HepG2 (cell line): Measurements from ENCODE around the gene TRMT1. TPM values are rescaled to one million over a fixed set of nuclear protein-coding genes. Genes with fewer than 3 reads are reported as not detected.

Source experiments
- ATAC-seq: fragments of 200-7000 bp; cut with Tn5 transposase; 3 replicates; pipeline ENCODE4 v1.9.1; 2020; ENCODE audit warnings: mild to moderate bottlenecking, moderate library complexity
- BruUV-seq: library from RNA; stranded (reverse); fragments of 400-500 nt; replicated peaks from 2 replicates; lab custom pipeline; 2021; lab: Mats Ljungman, UMichigan
- CTCF ChIA-PET: fragments of 300-600 bp; formaldehyde crosslinking; extraction: SDS; loops from one replicate; lab custom pipeline; 2021; ENCODE audit warnings: low total read pairs, inconsistent platforms, low intra/inter-chr PET ratio; lab: Yijun Ruan, JAX
- POLR2A ChIA-PET: fragments of 350-600 bp; sonication (Branson Sonifier 250); formaldehyde crosslinking; loops from one replicate; lab custom pipeline; 2020; ENCODE audit warnings: antibody characterized with exemption, inconsistent platforms; lab: Yijun Ruan, JAX
- DNase-seq: peaks from one replicate; pipeline ENCODE4 v3.0.0-alpha.2; 2015; ENCODE audit warnings: low spot score
- FAIRE-seq: peaks from 3 replicates; lab custom pipeline; 2011; peaks lifted over from hg19 to GRCh38; lab: Jason Lieb, UNC
- H2AFZ ChIP-seq: one replicate; pipeline ENCODE4 v1.6.1; 2011; ENCODE audit warnings: low read length, inconsistent platforms
- H3K27ac ChIP-seq: fragments of 300-600 bp; 3 replicates; pipeline ENCODE4 v1.8.0; 2011; ENCODE audit warnings: mixed run types, mild to moderate bottlenecking, mixed read lengths, low read length, inconsistent platforms; ENCODE audit not compliant: insufficient read depth; ENCODE audit errors: extremely low read length
- H3K27me3 ChIP-seq, 2 experiments: fragments of 200-600 bp in 1 of 2; 2 replicates in 1 of 2; 3 replicates in 1 of 2; pipeline versions ENCODE4 v1.6.0 to v1.8.0; 2011; ENCODE audit warnings: low read length in 2 of 2, mild to moderate bottlenecking in 2 of 2, moderate library complexity in 2 of 2, inconsistent platforms in 1 of 2; ENCODE audit not compliant: insufficient read depth in 2 of 2, control insufficient read depth in 1 of 2
- H3K36me3 ChIP-seq, 2 experiments: fragments of 200-600 bp in 1 of 2; replicated peaks in 1 of 2; 2 replicates in 1 of 2; 3 replicates in 1 of 2; pipeline versions ENCODE4 v1.5.1 to v1.8.0; 2011; ENCODE audit warnings: low read length in 2 of 2, inconsistent platforms in 1 of 2; ENCODE audit not compliant: insufficient read depth in 2 of 2, control insufficient read depth in 1 of 2
- H3K4me1 ChIP-seq: 2 replicates; pipeline ENCODE4 v1.5.1; 2012; ENCODE audit warnings: low read length, inconsistent platforms; ENCODE audit not compliant: insufficient read depth
- H3K4me2 ChIP-seq: 2 replicates; pipeline ENCODE4 v1.6.0; 2011; ENCODE audit warnings: low read depth, low read length, inconsistent platforms
- H3K4me3 ChIP-seq, 3 experiments: fragments of 200-600 bp in 1 of 3; sonication (generic), shearing (Covaris generic) in 1 of 3; replicated peaks in 1 of 3; 2 replicates each; pipeline ENCODE4 v1.5.1; 2011 to 2016; ENCODE audit warnings: low read length in 3 of 3, inconsistent platforms in 2 of 3, low read depth in 2 of 3, mild to moderate bottlenecking in 2 of 3, control low read depth in 1 of 3, mixed read lengths in 1 of 3; ENCODE audit not compliant: insufficient read depth in 1 of 3
- H3K79me2 ChIP-seq: one replicate; pipeline ENCODE4 v1.6.1; 2011; ENCODE audit warnings: low read length, inconsistent platforms; ENCODE audit not compliant: insufficient read depth
- H3K9ac ChIP-seq: 2 replicates; pipeline ENCODE4 v1.6.0; 2011; ENCODE audit warnings: mild to moderate bottlenecking, low read depth, low read length, inconsistent platforms; ENCODE audit not compliant: insufficient read depth
- H3K9me3 ChIP-seq: 2 replicates; pipeline ENCODE4 v1.5.1; 2012; ENCODE audit warnings: mild to moderate bottlenecking, low read length
- H4K20me1 ChIP-seq: 2 replicates; pipeline ENCODE4 v1.6.0; 2011; ENCODE audit warnings: inconsistent platforms, mild to moderate bottlenecking, low read length, moderate library complexity; ENCODE audit not compliant: insufficient read depth
- CREB3 ChIP-seq: sonication (generic); formaldehyde crosslinking; IDR thresholded peaks from 2 replicates; pipeline ENCODE4 v1.5.0; 2020; ENCODE audit warnings: missing genetic modification reagents
- HDAC1 ChIP-seq: sonication (generic); formaldehyde crosslinking; IDR thresholded peaks from 2 replicates; pipeline ENCODE4 v1.5.1; 2020; ENCODE audit warnings: mild to moderate bottlenecking, missing genetic modification reagents
- HDAC2 ChIP-seq: sonication (generic); formaldehyde crosslinking; IDR thresholded peaks from 2 replicates; pipeline ENCODE4 v1.4.0; 2020; ENCODE audit warnings: missing genetic modification reagents
- NCOA2 ChIP-seq: sonication (generic); formaldehyde crosslinking; IDR thresholded peaks from 2 replicates; pipeline ENCODE4 v1.8.0; 2022; ENCODE audit warnings: inconsistent platforms
- PATZ1 ChIP-seq: sonication (generic); formaldehyde crosslinking; IDR thresholded peaks from 2 replicates; pipeline ENCODE4 v1.4.0; 2020; ENCODE audit warnings: missing genetic modification reagents
- SAP130 ChIP-seq: IDR thresholded peaks from 2 replicates; pipeline ENCODE4 v1.6.1; 2016; ENCODE audit warnings: low read depth
- SNAPC2 ChIP-seq: sonication (generic); formaldehyde crosslinking; IDR thresholded peaks from 2 replicates; pipeline ENCODE4 v1.8.1; 2022; ENCODE audit warnings: mild to moderate bottlenecking, missing genetic modification reagents
- YEATS2 ChIP-seq: sonication (generic); formaldehyde crosslinking; IDR thresholded peaks from 2 replicates; pipeline ENCODE4 v1.4.0; 2020; ENCODE audit warnings: missing genetic modification reagents, borderline replicate concordance
- ZBTB38 ChIP-seq: sonication (generic); formaldehyde crosslinking; IDR thresholded peaks from 2 replicates; pipeline ENCODE4 v1.5.1; 2020; ENCODE audit warnings: mild to moderate bottlenecking, missing genetic modification reagents
- ZFP36L1 ChIP-seq: sonication (generic); formaldehyde crosslinking; IDR thresholded peaks from 2 replicates; pipeline ENCODE4 v1.8.0; 2022; ENCODE audit warnings: mild to moderate bottlenecking, missing genetic modification reagents, moderate library complexity
- ZNF12 ChIP-seq: sonication (generic); formaldehyde crosslinking; IDR thresholded peaks from 2 replicates; pipeline ENCODE4 v1.5.0; 2020; ENCODE audit warnings: missing genetic modification reagents
- ZNF510 ChIP-seq: sonication (generic); formaldehyde crosslinking; IDR thresholded peaks from 2 replicates; pipeline ENCODE4 v1.4.0; 2020; ENCODE audit warnings: low read depth, mild to moderate bottlenecking, missing genetic modification reagents
- ZNF746 ChIP-seq: sonication (generic); formaldehyde crosslinking; IDR thresholded peaks from 2 replicates; pipeline ENCODE4 v1.8.0; 2022; ENCODE audit warnings: mild to moderate bottlenecking, missing genetic modification reagents
- WGBS: methylation state at CpG from one replicate; pipeline ENCODE4 v1.1.6; 2017; ENCODE audit warnings: low lambda C conversion rate; 5-methylcytosine and 5-hydroxymethylcytosine counted together
- in situ Hi-C: cut with HindIII; loops from 2 replicates; pipeline ENCODE4 v1.10.0; 2017; ENCODE audit warnings: low pct_unique_long_range_greater_than_20kb; ENCODE audit not compliant: extremely low pct_ligation_motif_present
- intact Hi-C: fragments of 100-400 bp; cut with micrococcal nuclease; formaldehyde crosslinking; loops from one replicate; pipeline ENCODE4 v1.10.0; 2022; ENCODE audit not compliant: unreplicated experiment
- polyA plus RNA-seq, 8 experiments: library from polyadenylated mRNA; depleted of rRNA in 3 of 8; stranded (reverse) in 7 of 8; unstranded in 1 of 8; fragments of >200 nt; fragmentation: Illumina TruSeq in 4 of 8; extraction: Trizol in 4 of 8; gene quantifications; 2 replicates each; pipeline versions ENCODE4 v1.2.1 to v1.2.3, GENCODE V29; 2011 to 2016; ENCODE audit warnings: low read depth in 4 of 8, missing spikeins in 1 of 8, mixed read lengths in 1 of 8; ENCODE audit not compliant: insufficient read depth in 1 of 8
- total RNA-seq, 5 experiments: library from RNA; depleted of rRNA; stranded (reverse); fragments of >200 nt; fragmentation: Illumina TruSeq; extraction: Trizol; gene quantifications; 2 replicates each; pipeline ENCODE4 v1.2.3, GENCODE V29; 2016; ENCODE audit warnings: low read depth in 1 of 5
- TF ChIP-seq, protein P1 (sequence below): sonication (generic); formaldehyde crosslinking; conservative IDR thresholded peaks from 2 replicates; pipeline ENCODE4 v1.4.0; 2020; ENCODE audit warnings: mild to moderate bottlenecking, missing genetic modification reagents, moderate library complexity

TRMT1 gene
- total and polyA plus RNA-seq, 2 of the 13 experiments (the other 11 are each of a cell fraction or from before 2014, with no cell fraction given), result 35.5 to 44.1 TPM

DNA sequence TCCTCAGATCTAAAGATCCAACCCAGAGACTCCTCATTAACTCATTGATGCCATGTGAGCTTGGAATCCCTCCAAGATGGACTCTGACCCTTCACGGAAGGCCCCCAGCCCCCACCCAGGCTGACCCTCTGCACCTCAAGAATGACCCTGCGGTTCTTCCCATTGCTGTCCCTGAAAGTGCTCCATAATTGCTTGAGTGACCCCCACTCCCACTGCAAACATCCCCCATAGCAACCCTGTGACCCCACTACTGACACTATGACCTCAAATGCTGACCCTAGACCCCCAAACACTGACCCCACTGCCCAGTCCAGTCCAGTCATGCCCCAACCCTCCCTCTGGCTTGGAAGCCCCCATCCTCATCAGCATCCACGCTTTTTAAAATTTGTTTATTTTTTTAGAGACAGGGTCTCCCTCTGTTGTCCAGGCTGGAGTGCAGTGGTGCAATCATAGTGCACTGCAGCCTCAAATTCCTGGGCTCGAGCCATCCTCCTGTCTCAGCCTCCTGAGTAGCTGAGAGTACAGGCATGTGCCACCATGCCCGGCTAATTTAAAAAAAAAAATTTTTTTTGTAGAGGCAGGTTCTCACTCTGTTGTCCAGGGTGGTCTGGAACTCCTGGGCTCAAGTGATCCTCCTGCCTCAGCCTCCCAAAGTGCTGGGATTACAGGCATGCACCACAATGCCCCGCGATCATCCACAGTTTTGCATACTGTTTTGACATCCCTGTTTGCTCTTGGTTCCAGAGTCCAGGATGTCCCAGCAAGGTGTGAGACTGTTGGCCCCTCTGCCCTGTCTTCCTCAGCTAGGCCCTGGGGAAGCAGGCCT lies 14.7 kb downstream of the TRMT1 start:
- H3K79me2 ChIP-seq, result no peaks in the 10 kb centered on the region
- 37% methylated on average over 7 of the region's 7 CpGs for WGBS
- 0 out of 5 replicates have a peak, but pooled peaks cover 0 to 3% of the 10 kb centered on the region in 2 experiments for H3K36me3 ChIP-seq
- no peaks in the 10 kb centered on the region for H3K27me3 ChIP-seq
- H2AFZ ChIP-seq, result no peak overlapping the region
- peak overlapping the region; percentile 24 to 72 (median 53); a peak in 5 of 6 replicates for H3K4me3 ChIP-seq
- H3K27ac ChIP-seq, result peak overlapping the region; percentile 70
- intact Hi-C loops (no loop called here), in situ Hi-C loops (no loop called here)
- peak overlapping the region; percentile 91 for H3K4me2 ChIP-seq
- peak; percentile 75 for DNase-seq
- POLR2A ChIA-PET, result interaction anchor here (0.6 to 1.6 kb wide), 3 partner anchors 9 to 61 kb away, joined by 3 to 4 read pairs (median 4); no protein-coding TSS in a partner anchor
- H3K9ac ChIP-seq, result peak overlapping the region; percentile 61
- H3K9me3 ChIP-seq, result no peaks in the 10 kb centered on the region
- BruUV-seq, result no TSS peak
- FAIRE-seq, result peak; percentile 68
- ATAC-seq, result peak; percentile 76
- peaks cover 23% of the 10 kb centered on the region for H3K4me1 ChIP-seq
- H4K20me1 ChIP-seq, result no peaks in the 10 kb centered on the region; the same call in 1 of the 2 replicates
- CTCF ChIA-PET, result no interaction called here
- no peak for TF ChIP-seq CREB3 (CRISPR knock-in tag)
- no peak for TF ChIP-seq ZNF746 (CRISPR knock-in tag)
- TF ChIP-seq YEATS2, result no peak
- TF ChIP-seq ZNF12 (CRISPR knock-in tag), result no peak
- 0 out of 2 replicates have a peak, but pooled peaks have one; percentile 14 for TF ChIP-seq NCOA2 (CRISPR knock-in tag)
- peak; percentile 99 for TF ChIP-seq SNAPC2 (CRISPR knock-in tag)
- TF ChIP-seq, protein P1, sequence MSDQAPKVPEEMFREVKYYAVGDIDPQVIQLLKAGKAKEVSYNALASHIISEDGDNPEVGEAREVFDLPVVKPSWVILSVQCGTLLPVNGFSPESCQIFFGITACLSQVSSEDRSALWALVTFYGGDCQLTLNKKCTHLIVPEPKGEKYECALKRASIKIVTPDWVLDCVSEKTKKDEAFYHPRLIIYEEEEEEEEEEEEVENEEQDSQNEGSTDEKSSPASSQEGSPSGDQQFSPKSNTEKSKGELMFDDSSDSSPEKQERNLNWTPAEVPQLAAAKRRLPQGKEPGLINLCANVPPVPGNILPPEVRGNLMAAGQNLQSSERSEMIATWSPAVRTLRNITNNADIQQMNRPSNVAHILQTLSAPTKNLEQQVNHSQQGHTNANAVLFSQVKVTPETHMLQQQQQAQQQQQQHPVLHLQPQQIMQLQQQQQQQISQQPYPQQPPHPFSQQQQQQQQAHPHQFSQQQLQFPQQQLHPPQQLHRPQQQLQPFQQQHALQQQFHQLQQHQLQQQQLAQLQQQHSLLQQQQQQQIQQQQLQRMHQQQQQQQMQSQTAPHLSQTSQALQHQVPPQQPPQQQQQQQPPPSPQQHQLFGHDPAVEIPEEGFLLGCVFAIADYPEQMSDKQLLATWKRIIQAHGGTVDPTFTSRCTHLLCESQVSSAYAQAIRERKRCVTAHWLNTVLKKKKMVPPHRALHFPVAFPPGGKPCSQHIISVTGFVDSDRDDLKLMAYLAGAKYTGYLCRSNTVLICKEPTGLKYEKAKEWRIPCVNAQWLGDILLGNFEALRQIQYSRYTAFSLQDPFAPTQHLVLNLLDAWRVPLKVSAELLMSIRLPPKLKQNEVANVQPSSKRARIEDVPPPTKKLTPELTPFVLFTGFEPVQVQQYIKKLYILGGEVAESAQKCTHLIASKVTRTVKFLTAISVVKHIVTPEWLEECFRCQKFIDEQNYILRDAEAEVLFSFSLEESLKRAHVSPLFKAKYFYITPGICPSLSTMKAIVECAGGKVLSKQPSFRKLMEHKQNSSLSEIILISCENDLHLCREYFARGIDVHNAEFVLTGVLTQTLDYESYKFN (CRISPR knock-in tag), result peak; percentile 58; the same call in 1 of the 2 replicates
- TF ChIP-seq PATZ1 (CRISPR knock-in tag), result 0 out of 2 replicates have a peak, but pooled peaks have one; percentile 26
- peak; percentile 66; the same call in 1 of the 2 replicates for TF ChIP-seq SAP130
- no peak for TF ChIP-seq ZBTB38
- peak; percentile 22; the same call in 1 of the 2 replicates for TF ChIP-seq HDAC2
- TF ChIP-seq ZNF510 (CRISPR knock-in tag), result no peak
- TF ChIP-seq ZFP36L1 (CRISPR knock-in tag), result no peak
- peak; percentile 81 for TF ChIP-seq HDAC1 (CRISPR knock-in tag)
